Activated T-helper 9 cell treated with anti-CD3 and anti-CD28 coated beads, Interleukin-2, amount 50 U/mL, for 16 hours (primary cell): ENCODE results near the gene BTBD19.
"Not testable (repeated sequence)": the region's sequence is repeated elsewhere in the genome, so short reads cannot be mapped to it uniquely, and the experiment has no call there.

Experiments
- DNase-seq: peaks from one replicate; pipeline ENCODE4 v3.0.0-alpha.2; 2020; ENCODE audit warnings: low read depth

Gene BTBD19

GRCh38 chr1:44828003-44828651, 19.8 kb downstream of the BTBD19 start:
- DNase-seq, result no peak

- DNase-seq, result no peak
Observed at GRCh38 chr1:44828841-44829440, 20.6 kb downstream of the BTBD19 start.

DNA sequence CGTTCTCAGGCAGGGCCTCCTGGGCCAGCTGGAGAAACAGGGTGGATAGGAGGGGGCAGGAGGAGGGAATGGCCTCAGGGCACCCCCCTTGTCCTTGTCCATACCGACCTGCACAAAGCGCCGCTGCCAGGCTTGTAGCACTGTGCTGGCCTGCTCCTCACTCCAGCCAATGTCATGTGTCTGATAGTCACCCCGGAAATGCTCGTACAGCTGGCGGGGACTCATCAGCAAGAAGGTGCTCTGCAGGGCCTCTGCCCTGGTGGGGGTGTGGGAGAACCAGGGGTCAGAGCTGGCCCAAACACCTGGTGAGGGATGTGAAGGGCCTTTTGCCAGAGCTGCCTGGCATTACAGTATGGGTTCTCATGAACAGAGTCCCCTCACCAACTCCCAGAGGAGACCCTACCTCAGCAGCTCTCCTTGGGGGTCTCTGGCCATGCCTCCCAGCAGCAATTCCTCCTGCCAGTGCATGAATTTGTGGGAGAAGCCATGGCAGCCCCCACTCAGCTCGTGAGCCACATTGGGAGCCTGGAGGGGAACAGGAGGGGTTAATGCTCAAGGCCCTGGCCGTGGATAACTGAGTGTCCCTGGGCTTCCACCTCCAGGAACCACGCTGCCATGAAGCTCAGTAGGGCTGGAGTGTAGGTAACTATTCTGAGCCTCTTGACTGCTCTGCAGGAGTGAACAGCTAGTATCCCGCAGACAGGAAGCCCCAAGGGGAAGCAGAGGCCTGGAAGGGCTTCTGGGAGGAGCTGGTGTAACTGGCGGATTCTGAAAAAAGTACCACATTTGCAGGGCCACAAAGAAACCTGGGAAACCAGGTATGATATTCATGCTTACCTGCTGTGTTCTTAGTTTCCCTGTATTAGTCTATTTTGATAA, 21.4 kb downstream of the BTBD19 start:
- DNase-seq, result no peak

DNA sequence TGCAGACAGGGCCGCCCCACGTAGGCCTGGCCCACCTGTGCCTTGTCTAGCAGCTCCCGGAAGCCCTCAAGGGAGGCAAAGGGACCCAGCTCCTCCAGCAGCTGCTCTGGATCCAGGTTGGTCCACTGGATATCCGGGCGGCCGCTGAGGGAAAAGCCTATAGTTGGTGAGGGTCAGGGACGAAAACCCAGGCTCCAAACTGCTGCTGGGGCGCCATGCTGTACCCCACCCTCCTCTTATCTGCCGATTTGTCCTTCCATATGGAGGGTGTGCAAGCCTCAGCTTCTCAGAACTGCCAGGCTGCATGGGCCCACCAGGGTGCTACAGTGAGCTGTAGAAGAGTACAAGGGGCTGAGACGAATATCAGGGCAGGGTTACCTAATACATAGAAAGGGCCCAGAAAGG, 22.6 kb downstream of the BTBD19 start:
- no peak for DNase-seq

DNA sequence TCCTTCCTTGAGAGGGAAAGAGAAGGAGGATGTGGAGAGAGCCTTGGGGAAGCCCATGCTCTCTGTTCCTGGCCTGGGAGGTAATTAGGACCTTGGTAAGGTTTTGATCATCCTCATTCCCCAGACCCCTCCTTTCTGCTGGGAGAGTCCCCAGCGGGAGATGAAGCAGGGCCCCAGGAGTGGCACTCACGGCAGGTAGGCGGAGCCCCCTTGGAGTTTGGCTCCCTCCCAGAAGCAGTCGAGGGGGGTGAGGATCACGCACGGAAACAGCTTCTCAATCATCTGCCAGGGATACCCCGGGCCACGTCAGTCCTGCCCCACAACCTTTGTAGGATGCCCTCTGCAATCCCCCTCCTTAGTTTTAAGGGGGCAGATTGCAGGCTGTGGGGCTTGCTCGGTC, 23.2 kb downstream of the BTBD19 start:
- no peak for DNase-seq

DNA sequence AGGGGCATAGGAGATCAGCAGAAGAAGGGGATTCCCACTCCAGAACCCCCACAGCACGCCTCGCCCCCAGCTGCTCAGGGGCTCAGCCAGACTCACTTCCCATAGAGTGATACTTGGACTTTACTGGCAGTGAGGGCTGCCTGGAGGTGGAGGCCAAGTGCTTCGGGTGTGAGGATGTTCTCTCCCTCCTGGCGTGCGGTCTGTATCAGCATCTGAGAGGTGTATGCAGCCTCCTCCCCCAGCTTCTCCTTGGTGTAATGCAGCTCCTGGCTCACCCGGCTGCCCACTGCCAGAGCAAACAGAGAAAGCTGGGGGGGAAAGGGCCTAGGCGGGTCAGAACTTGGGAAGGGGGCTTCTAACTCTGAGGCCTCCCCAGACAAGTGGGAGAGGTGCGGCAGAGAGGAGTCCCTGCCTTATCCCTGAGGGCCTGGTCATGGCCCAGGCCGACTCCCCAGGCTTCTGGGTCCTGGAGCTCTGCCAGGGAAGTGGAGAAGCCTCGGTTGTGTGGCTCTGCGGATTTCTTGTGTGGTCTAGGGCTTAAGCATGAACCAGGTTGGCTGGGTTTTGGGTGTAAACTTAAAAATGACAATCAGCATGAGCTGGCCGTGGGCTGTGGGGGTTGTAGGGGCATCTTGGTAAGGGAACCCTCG, 23.9 kb downstream of the BTBD19 start:
- no peak for DNase-seq

- DNase-seq, result no peak
Observed at GRCh38 chr1:44834328-44834727, 26.0 kb downstream of the BTBD19 start.

DNA sequence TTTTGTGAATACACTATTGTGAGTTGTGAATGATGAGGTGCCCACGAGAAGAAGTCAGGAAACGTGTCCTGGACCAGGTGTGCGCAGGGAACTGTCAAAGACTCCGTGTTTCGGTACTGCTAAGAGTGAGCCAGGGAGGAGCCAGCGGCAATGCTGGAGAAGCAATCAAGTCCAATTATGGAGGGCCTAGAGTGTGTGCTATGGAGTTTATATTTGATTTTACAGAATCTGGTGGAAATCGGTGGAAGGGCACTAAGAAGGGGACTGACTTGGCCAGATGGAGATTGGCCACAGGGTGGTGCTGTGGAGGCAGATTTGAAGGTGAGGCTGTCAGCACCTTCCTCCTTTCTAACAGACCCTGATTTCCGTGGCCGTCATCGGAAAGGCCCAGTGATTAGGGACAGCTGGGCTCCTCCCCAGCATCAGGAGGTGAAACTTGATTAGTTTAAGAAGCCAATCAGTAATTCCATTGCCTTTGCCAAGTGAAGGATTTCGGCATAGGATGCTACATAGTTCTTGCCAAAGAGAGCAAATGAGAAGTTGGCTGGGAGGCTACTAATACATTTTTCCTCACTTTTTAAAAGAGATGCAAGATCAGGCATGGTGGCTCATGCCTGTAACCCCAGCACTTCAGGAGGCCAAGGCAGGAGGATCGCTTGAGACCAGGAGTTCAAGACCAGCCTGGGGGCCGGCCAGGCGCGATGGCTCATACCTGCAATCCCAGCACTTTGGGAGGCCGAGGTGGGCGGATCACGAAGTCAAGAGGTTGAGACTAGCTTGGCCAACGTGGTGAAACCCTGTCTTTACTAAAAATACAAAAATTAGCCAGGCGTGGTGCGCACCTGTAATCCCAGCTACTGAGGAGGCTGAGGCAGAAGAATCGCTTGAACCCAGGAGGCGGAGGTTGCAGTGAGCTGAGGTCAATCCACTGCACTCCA, 27.7 kb downstream of the BTBD19 start:
- DNase-seq, result peak; percentile 67

- DNase-seq, result not testable (repeated sequence)
Observed at GRCh38 chr1:44838294-44838693, 30.0 kb downstream of the BTBD19 start.

- DNase-seq, result no peak
Observed at GRCh38 chr1:44839576-44839975, 31.3 kb downstream of the BTBD19 start.

- no peak for DNase-seq
Observed at GRCh38 chr1:44842486-44842861, 34.2 kb downstream of the BTBD19 start.

DNA sequence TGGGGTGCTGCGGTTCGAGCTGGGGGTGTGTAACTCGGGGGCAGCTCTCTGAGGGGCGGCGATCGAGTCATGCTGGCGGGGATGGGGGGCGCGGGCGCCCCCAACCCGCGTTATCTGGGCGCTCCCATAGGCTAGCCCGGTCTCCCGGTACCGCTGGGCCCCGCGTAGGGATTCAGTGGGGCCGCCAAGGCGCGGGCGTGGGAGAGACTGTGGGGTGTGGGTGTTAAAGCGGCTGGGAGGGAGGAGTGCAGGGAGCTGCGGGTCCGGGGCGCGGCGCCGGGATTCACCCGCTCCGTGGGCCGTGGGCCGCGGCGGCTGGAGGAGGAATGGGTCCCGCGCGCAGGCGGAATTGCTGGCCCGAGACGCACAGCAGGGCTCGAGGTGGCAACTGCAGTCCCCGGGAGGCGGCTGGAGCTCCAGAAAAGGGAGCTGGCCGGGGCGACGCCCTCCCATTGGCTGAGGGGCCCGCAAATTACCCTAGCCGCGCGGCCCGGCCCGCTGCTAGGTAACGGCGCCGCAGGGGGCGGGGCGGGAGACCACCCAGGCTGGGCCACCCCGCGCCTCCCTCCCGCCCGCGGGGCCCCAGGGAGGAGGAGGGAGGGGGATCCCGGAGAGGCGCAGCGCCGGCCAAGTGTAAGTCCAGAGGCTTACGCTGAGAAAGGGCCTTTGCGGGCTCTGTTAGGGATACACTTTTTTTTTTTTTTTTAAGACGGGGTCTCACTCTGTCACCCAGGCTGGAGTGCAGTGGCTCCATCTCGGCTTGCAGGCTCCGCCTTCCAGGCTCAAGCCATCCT, 34.7 kb downstream of the BTBD19 start, which contains the start of gene PTCH2:
TSS of gene PTCH2 (minus strand) at position 392 of the 794 bp plus-strand sequence. CDS start at position 71, 321 bp downstream.
- DNase-seq, result no peak

- DNase-seq, result no peak
Observed at GRCh38 chr1:44846985-44847384, 38.7 kb downstream of the BTBD19 start.

DNA sequence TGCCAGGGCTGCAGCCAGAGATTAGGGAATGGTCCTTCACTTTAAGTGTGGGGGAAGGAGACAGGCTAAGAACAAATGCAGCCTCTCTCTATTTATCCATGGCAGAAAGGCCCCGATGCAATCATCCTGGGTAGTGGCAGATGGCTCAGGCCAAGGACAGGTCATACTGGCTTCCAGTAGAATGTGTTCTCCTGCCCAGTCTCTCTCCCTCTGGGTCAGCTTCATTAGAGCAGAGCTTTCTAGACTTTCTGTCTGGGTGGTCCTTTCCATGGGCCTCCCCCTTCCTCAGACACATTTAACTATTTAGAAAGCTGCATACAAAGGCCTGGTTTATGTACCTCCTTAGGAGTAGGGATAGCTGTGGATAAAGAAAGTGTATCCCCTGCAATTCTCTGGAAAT, 39.5 kb downstream of the BTBD19 start:
- no peak for DNase-seq

- DNase-seq, result no peak
Observed at GRCh38 chr1:44848456-44849181, 40.3 kb downstream of the BTBD19 start.

GRCh38 chr1:44849575-44850132, 41.3 kb downstream of the BTBD19 start:
- DNase-seq, result no peak

- DNase-seq, result no peak
Observed at GRCh38 chr1:44851308-44851707, 43.0 kb downstream of the BTBD19 start.

DNA sequence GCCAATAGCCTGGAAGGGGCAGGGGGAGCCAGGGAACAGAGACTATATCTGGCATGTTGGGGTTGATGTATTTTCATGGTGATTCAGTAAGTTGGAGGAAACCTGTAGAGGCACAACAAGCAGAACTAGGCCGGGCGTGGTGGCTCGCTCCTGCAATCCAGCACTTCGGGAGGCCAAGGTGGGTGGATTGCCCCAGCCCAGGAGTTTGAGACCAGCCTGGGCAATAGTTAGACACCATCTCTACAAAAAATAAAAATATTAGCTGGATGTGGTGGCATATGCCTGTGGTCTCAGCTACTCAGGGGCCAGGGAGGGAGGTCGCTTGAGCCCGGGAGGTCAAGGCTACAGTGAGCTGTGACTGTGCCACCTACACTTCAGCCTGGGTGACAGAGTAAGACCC, 44.9 kb downstream of the BTBD19 start:
- no peak for DNase-seq

DNA sequence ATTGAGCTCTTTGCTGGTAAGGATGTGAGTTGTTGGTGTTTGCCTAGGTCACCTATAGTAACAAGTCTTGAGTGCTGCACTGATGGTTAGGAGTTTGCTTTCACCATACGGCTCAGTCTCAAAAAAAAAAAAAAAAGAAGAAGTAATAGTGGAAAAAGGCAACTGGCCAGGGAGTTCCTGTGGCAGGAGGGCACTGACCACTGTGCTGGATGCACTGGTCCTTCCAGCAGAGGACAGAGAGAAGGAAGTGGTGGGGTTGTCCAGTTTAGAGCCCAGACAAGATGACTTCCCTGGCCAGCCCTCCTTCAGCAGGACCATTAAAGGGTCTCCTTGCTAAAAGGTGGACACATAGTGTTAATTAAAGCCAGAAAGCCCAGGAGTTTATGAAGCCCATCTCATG, 46.6 kb downstream of the BTBD19 start:
- DNase-seq, result no peak

- DNase-seq, result no peak
Observed at GRCh38 chr1:44855742-44856141, 47.4 kb downstream of the BTBD19 start.
